SK-N-SH treated with all-trans-retinoic acid at 6 μM for 48 hours (cell line): ENCODE measurements around the gene AKAP12.

Experiments used
- ISL1 ChIP-seq: fragments of 250-450 bp; sonication (Bioruptor Pico); IDR thresholded peaks from 2 replicates; pipeline ENCODE4 v2.1.2; 2022; ENCODE audit warnings: mild to moderate bottlenecking, moderate library complexity
- OSR1 ChIP-seq: fragments of 250-450 bp; sonication (Bioruptor Pico); IDR thresholded peaks from 2 replicates; pipeline ENCODE4 v1.8.0; 2022; ENCODE audit warnings: moderate library complexity, mild to moderate bottlenecking, inconsistent platforms
- ZNF70 ChIP-seq: fragments of 450-650 bp; formaldehyde crosslinking; IDR thresholded peaks from 2 replicates; pipeline ENCODE4 v1.5.0; 2020; ENCODE audit warnings: mild to moderate bottlenecking, moderate library complexity

- TF ChIP-seq OSR1 (CRISPR knock-in tag) (no peak), ZNF70 (no peak), ISL1 (CRISPR knock-in tag) (no peak)
Observed at GRCh38 chr6:151239603-151240035, at the start of gene AKAP12.
